A549 (cell line): ENCODE results near the gene ZC3H12D. TPM values are rescaled to one million over a fixed set of nuclear protein-coding genes. Genes with fewer than 3 reads are reported as not detected.

Experiments used
- ATAC-seq, 2 experiments: fragments of 200-7000 bp in 1 of 2; fragments of >200 bp in 1 of 2; cut with Nextera tagmentation in 1 of 2; cut with Tn5 transposase in 1 of 2; 3 replicates each; pipeline versions ENCODE4 v1.8.0 to v1.9.1; 2018 to 2020; ENCODE audit warnings: mild to moderate bottlenecking in 1 of 2, moderate library complexity in 1 of 2
- CTCF ChIA-PET: fragments of 300-600 bp; sonication (Branson Sonifier 250); formaldehyde crosslinking; extraction: SDS; loops from one replicate; lab custom pipeline; 2021; ENCODE audit warnings: antibody characterized with exemption, inconsistent platforms; lab: Yijun Ruan, JAX
- POLR2A ChIA-PET: fragments of 350-600 bp; formaldehyde crosslinking; extraction: SDS; loops from one replicate; lab custom pipeline; 2021; ENCODE audit warnings: antibody characterized with exemption, inconsistent platforms; lab: Yijun Ruan, JAX
- DNase-seq, 2 experiments: peaks; one replicate each; pipeline versions ENCODE4 v3.0.0 to v3.0.0-alpha.2; 2011 to 2016; ENCODE audit warnings: low read depth in 1 of 2, low spot score in 1 of 2
- FAIRE-seq: peaks from 2 replicates; lab custom pipeline; 2011; peaks lifted over from hg19 to GRCh38; lab: Jason Lieb, UNC
- H3K27ac ChIP-seq, 2 experiments: fragments of >200 bp; sonication (Bioruptor Twin); formaldehyde crosslinking; 3 replicates each; pipeline ENCODE4 v1.5.1; 2016 to 2017
- H3K4me1 ChIP-seq: fragments of >200 bp; sonication (Bioruptor Twin); formaldehyde crosslinking; 3 replicates; pipeline ENCODE4 v1.6.1; 2016
- H3K4me2 ChIP-seq: fragments of >200 bp; sonication (Bioruptor Twin); formaldehyde crosslinking; 3 replicates; pipeline ENCODE4 v1.6.1; 2016
- H3K4me3 ChIP-seq: fragments of >200 bp; sonication (Bioruptor Twin); formaldehyde crosslinking; 3 replicates; pipeline ENCODE4 v1.5.1; 2016
- H3K9me3 ChIP-seq: fragments of >200 bp; sonication (Bioruptor Twin); formaldehyde crosslinking; 3 replicates; pipeline ENCODE4 v1.6.1; 2016
- BCL3 ChIP-seq: fragments of >200 bp; sonication (Bioruptor Twin); formaldehyde crosslinking; IDR thresholded peaks from 3 replicates; pipeline ENCODE4 v1.6.1; 2016
- CBX2 ChIP-seq: fragments of 200-600 bp; sonication (generic); IDR thresholded peaks from 2 replicates; pipeline ENCODE4 v1.6.1; 2016; ENCODE audit warnings: low read depth, mild to moderate bottlenecking, borderline replicate concordance
- CBX8 ChIP-seq: fragments of 200-600 bp; sonication (generic); IDR thresholded peaks from 2 replicates; pipeline ENCODE4 v1.6.1; 2016
- CEBPB ChIP-seq, 2 experiments: fragments of >200 bp in 1 of 2; sonication (Bioruptor Twin) in 1 of 2; formaldehyde crosslinking in 1 of 2; IDR thresholded peaks; 2 replicates each; pipeline ENCODE4 v1.6.1; 2012 to 2016
- CHD2 ChIP-seq: fragments of 150-350 bp; IDR thresholded peaks from 2 replicates; pipeline ENCODE4 v1.6.1; 2014; ENCODE audit warnings: low read length; ENCODE audit not compliant: partially characterized antibody
- CHD4 ChIP-seq: fragments of 200-600 bp; sonication (generic); IDR thresholded peaks from 2 replicates; pipeline ENCODE4 v1.6.1; 2016; ENCODE audit warnings: antibody characterized with exemption, mild to moderate bottlenecking, borderline replicate concordance
- CTCF ChIP-seq: fragments of >200 bp; sonication (Bioruptor Twin); formaldehyde crosslinking; IDR thresholded peaks from 3 replicates; pipeline ENCODE4 v1.5.1; 2016
- EHMT2 ChIP-seq: fragments of 200-600 bp; sonication (generic); IDR thresholded peaks from 2 replicates; pipeline ENCODE4 v1.6.1; 2016; ENCODE audit warnings: antibody characterized with exemption, low read depth, mild to moderate bottlenecking, moderate library complexity
- FOSB ChIP-seq: fragments of 250-450 bp; sonication (Bioruptor Pico); IDR thresholded peaks from 2 replicates; pipeline ENCODE4 v1.5.0; 2020; ENCODE audit warnings: mild to moderate bottlenecking, moderate library complexity
- GATA3 ChIP-seq: IDR thresholded peaks from 2 replicates; pipeline ENCODE4 v1.6.1; 2012; ENCODE audit warnings: borderline replicate concordance
- HDAC2 ChIP-seq: fragments of 200-600 bp; sonication (generic); IDR thresholded peaks from 2 replicates; pipeline ENCODE4 v1.6.1; 2016
- HOXA7 ChIP-seq: fragments of 250-450 bp; sonication (Bioruptor Pico); IDR thresholded peaks from 2 replicates; pipeline ENCODE4 v1.5.0; 2020; ENCODE audit warnings: mild to moderate bottlenecking, moderate library complexity
- JUN ChIP-seq, 2 experiments: fragments of >200 bp; sonication (Bioruptor Twin); formaldehyde crosslinking; IDR thresholded peaks; 2 replicates in 1 of 2; 3 replicates in 1 of 2; pipeline ENCODE4 v1.6.1; 2016 to 2017
- KDM5A ChIP-seq: fragments of 200-600 bp; sonication (generic); IDR thresholded peaks from 2 replicates; pipeline ENCODE4 v1.6.1; 2016; ENCODE audit warnings: antibody characterized with exemption, mild to moderate bottlenecking
- MAZ ChIP-seq: fragments of 150-350 bp; IDR thresholded peaks from 2 replicates; pipeline ENCODE4 v1.6.1; 2014; ENCODE audit warnings: antibody characterized with exemption, low read depth, low read length, borderline replicate concordance
- PHF8 ChIP-seq: fragments of 200-600 bp; sonication (generic); IDR thresholded peaks from 2 replicates; pipeline ENCODE4 v1.6.1; 2016; ENCODE audit warnings: low read depth, mild to moderate bottlenecking, antibody characterized with exemption, moderate library complexity, borderline replicate concordance
- POLR2A ChIP-seq: IDR thresholded peaks from 2 replicates; pipeline ENCODE4 v1.6.1; 2012; ENCODE audit warnings: mild to moderate bottlenecking, low read length
- POLR2AphosphoS2 ChIP-seq: conservative IDR thresholded peaks from 2 replicates; pipeline ENCODE4 v1.6.1; 2012; ENCODE audit warnings: low read length, improper control_type of control experiment, inconsistent platforms
- RARB ChIP-seq: fragments of 250-450 bp; sonication (Bioruptor Pico); IDR thresholded peaks from 2 replicates; pipeline ENCODE4 v1.8.0; 2021; ENCODE audit warnings: mild to moderate bottlenecking, moderate library complexity
- RCOR1 ChIP-seq: fragments of 150-350 bp; IDR thresholded peaks from 2 replicates; pipeline ENCODE4 v1.6.1; 2014; ENCODE audit warnings: antibody characterized with exemption, low read length, low read depth
- RFX5 ChIP-seq: fragments of 450-650 bp; IDR thresholded peaks from 2 replicates; pipeline ENCODE4 v1.7.1; 2014; ENCODE audit warnings: antibody characterized with exemption, mild to moderate bottlenecking, moderate library complexity
- TFCP2L1 ChIP-seq: fragments of 250-450 bp; sonication (Bioruptor Pico); IDR thresholded peaks from 2 replicates; pipeline ENCODE4 v1.5.0; 2021; ENCODE audit warnings: mild to moderate bottlenecking
- ZC3H11A ChIP-seq: fragments of 450-650 bp; IDR thresholded peaks from 2 replicates; pipeline ENCODE4 v1.6.1; 2014; ENCODE audit warnings: antibody characterized with exemption, mild to moderate bottlenecking
- ZFP36 ChIP-seq: fragments of 450-650 bp; IDR thresholded peaks from 2 replicates; pipeline ENCODE4 v1.6.1; 2014; ENCODE audit warnings: borderline replicate concordance; ENCODE audit not compliant: partially characterized antibody
- ZSCAN20 ChIP-seq: fragments of 250-450 bp; sonication (Bioruptor Pico); IDR thresholded peaks from 2 replicates; pipeline ENCODE4 v1.8.0; 2022; ENCODE audit warnings: mild to moderate bottlenecking, moderate library complexity
- WGBS: methylation state at CpG from one replicate; pipeline ENCODE4 v1.1.6; 2017; ENCODE audit errors: missing lambda C conversion rate; 5-methylcytosine and 5-hydroxymethylcytosine counted together
- polyA plus RNA-seq, 4 experiments: library from polyadenylated mRNA; depleted of rRNA in 3 of 4; stranded (reverse); fragments of >200 nt; fragmentation: RNase III in 1 of 4; extraction: RNeasy Plus Mini Kit Qiagen cat#74134 plus additional on column Dnase treatment in 1 of 4; gene quantifications; 2 replicates in 3 of 4; 3 replicates in 1 of 4; pipeline ENCODE4 v1.2.3, GENCODE V29; 2011 to 2017
- TF ChIP-seq, protein P1 (sequence below): fragments of 450-650 bp; IDR thresholded peaks from 2 replicates; pipeline ENCODE4 v1.6.1; 2014; ENCODE audit warnings: antibody characterized with exemption
- TF ChIP-seq, protein P2 (sequence below): IDR thresholded peaks from 2 replicates; pipeline ENCODE4 v1.6.1; 2012

The ZC3H12D gene
- polyA plus RNA-seq, 2 of the 4 experiments (the other 2 are of a cell fraction): 0.04 to 0.12 TPM

DNA sequence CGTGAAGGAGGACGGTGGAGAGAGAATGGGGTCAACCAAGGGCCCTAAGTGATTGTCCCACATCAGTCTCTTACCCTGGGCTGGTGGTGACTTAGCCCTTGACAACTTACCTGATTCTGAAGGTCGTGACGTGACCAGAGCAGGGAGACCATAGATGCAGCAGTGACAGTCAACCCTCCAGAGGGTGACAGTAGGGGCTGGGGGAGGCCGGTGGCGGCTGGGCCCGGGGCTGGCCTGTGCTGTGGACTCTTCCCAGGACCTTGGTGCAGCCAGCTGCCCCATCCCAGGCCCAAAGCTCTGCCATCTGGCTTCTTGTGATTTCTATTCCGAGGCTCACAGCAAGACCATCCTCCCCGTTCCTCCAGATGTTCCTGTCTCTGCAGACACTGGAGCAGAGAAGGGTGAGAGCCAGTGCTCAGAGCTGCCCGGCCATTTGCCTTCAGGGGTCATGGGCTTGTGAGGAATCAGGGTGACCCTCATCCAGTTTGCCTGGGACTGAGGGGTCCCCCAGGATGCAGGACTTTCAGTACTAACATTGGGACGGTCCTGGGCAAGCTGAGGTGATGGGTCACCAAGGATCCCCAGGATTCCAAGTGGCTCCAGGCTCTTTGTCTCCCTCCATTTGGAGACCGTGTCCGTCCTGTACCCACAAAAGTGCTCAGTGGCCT is 48.8 kb downstream of the ZC3H12D start:
- WGBS: 88% methylated on average over 10 of the region's 13 CpGs
- H3K9me3 ChIP-seq: no peaks in the 10 kb centered on the region
- no peak overlapping the region for H3K4me3 ChIP-seq
- no peak for TF ChIP-seq JUN (IDR thresholded peaks at IDR 0.05)
- TF ChIP-seq MAZ: no peak
- TF ChIP-seq ZFP36: no peak
- TF ChIP-seq GATA3: no peak
- TF ChIP-seq RCOR1: no peak
- TF ChIP-seq KDM5A: no peak
- TF ChIP-seq POLR2AphosphoS2: no peak
- no peak for TF ChIP-seq ZSCAN20
- TF ChIP-seq CHD4: no peak
- TF ChIP-seq FOSB (CRISPR knock-in tag): no peak
- TF ChIP-seq CBX2: no peak
- no peak for TF ChIP-seq RARB
- TF ChIP-seq PHF8: no peak
- no peak for TF ChIP-seq CHD2
- TF ChIP-seq CBX8: no peak
- no peak for TF ChIP-seq ZC3H11A
- no peak for TF ChIP-seq RFX5
- ChIA-PET POLR2A (no interaction called here), CTCF (interaction anchor here (0.9 to 1.5 kb wide), 3 partner anchors 353 to 409 kb away, joined by 3 to 4 read pairs (median 3); no protein-coding TSS in a partner anchor)
- no peak overlapping the region for H3K27ac ChIP-seq
- ATAC-seq (no peak), DNase-seq (no peak), FAIRE-seq (no peak)
- 0 out of 3 replicates have a peak, but pooled peaks cover 3% of the 10 kb centered on the region for H3K4me1 ChIP-seq
- no peak overlapping the region for H3K4me2 ChIP-seq

DNA sequence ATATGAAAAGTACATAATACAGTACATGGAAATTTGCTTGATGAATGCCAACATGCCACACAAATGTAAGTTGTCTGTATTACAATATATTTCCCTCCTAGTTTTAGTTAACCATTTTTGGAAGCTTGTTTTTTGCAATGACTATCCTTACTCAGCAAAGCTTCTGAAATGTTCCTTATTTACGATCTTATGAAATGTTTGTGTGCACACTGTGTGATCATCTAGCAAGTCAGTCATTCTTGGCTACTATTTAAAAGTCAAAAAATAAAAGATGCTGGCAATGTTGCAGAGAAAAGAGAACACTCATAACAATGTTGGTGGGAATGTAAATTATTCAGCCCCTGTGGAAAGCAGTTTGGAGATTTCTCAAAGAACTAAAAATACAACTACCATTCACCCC is 50.9 kb downstream of the ZC3H12D start:
- ChIA-PET POLR2A (no interaction called here), CTCF (interaction anchor here (1.0 to 4.5 kb wide), 4 partner anchors 351 to 410 kb away, joined by 3 to 118 read pairs (median 4); no protein-coding TSS in a partner anchor)
- no peak overlapping the region for H3K27ac ChIP-seq
- TF ChIP-seq HDAC2: no peak
- TF ChIP-seq, protein P1, sequence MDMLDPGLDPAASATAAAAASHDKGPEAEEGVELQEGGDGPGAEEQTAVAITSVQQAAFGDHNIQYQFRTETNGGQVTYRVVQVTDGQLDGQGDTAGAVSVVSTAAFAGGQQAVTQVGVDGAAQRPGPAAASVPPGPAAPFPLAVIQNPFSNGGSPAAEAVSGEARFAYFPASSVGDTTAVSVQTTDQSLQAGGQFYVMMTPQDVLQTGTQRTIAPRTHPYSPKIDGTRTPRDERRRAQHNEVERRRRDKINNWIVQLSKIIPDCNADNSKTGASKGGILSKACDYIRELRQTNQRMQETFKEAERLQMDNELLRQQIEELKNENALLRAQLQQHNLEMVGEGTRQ: no peak
- no peak for TF ChIP-seq EHMT2
- no peak for TF ChIP-seq POLR2A
- TF ChIP-seq CTCF: no peak
- TF ChIP-seq HOXA7 (CRISPR knock-in tag): no peak
- TF ChIP-seq, protein P2, sequence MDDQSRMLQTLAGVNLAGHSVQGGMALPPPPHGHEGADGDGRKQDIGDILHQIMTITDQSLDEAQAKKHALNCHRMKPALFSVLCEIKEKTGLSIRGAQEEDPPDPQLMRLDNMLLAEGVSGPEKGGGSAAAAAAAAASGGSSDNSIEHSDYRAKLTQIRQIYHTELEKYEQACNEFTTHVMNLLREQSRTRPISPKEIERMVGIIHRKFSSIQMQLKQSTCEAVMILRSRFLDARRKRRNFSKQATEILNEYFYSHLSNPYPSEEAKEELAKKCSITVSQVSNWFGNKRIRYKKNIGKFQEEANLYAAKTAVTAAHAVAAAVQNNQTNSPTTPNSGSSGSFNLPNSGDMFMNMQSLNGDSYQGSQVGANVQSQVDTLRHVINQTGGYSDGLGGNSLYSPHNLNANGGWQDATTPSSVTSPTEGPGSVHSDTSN: no peak
- TF ChIP-seq POLR2AphosphoS2: no peak
- TF ChIP-seq GATA3: no peak
- TF ChIP-seq BCL3: no peak
- no peak for TF ChIP-seq CEBPB (IDR thresholded peaks at IDR 0.05)
- TF ChIP-seq CHD2: no peak
- TF ChIP-seq RFX5: no peak
- no peak for TF ChIP-seq TFCP2L1 (CRISPR knock-in tag)
- TF ChIP-seq FOSB (CRISPR knock-in tag): no peak
- TF ChIP-seq CHD4: no peak
- no peak for TF ChIP-seq PHF8
- no peak for TF ChIP-seq MAZ
- TF ChIP-seq RCOR1: no peak
- H3K4me2 ChIP-seq: no peak overlapping the region
- no peaks in the 10 kb centered on the region for H3K9me3 ChIP-seq
- 0 out of 3 replicates have a peak, but pooled peaks cover 3% of the 10 kb centered on the region for H3K4me1 ChIP-seq
- H3K4me3 ChIP-seq: no peak overlapping the region
- ATAC-seq: no peak
- no peak for FAIRE-seq
- no peak for DNase-seq
- WGBS: 33% methylated on average over 1 of the region's 1 CpG
